ENCODE results near the gene C4orf50. TPM values are rescaled to one million over a fixed set of nuclear protein-coding genes. Genes with fewer than 3 reads are reported as not detected.

Gene C4orf50
- total RNA-seq, 2 experiments from 2014 or later = 0.07 TPM

DNA sequence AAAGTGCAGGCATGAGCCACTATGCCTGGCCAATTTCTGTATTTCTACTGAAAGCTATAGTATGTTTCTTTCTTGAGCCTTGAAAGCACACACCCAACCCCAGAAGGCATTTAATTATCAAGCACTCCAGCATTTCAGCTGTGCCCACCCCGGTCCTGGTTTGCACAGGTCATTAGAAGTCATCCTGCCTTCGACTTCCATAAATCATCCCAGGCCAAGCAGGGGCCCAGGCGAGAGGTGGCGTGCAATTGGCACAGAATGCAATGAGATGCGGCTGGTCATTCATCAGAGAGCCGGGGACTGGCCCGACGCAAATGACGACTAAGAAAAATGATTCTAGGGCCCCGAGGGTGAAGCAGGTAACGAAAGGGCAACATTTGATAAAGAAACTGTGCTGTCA, 100.6 kb downstream of the C4orf50 start:
- DNase-seq (no peak), ATAC-seq (no peak)
- intact Hi-C loops (cut with micrococcal nuclease) = no loop called here
- H3K4me1 Mint-ChIP-seq (ENCODE audit: low read depth) = no peaks in the 10 kb centered on the region
- no peak overlapping the region for H3K27ac Mint-ChIP-seq
- no peaks in the 10 kb centered on the region for H3K36me3 Mint-ChIP-seq (ENCODE audit: low read depth)
- H3K27me3 Mint-ChIP-seq = peaks cover 2% of the 10 kb centered on the region
- ChIA-PET CTCF (no interaction called here), POLR2A (no interaction called here)
- TF ChIP-seq, protein P1, sequence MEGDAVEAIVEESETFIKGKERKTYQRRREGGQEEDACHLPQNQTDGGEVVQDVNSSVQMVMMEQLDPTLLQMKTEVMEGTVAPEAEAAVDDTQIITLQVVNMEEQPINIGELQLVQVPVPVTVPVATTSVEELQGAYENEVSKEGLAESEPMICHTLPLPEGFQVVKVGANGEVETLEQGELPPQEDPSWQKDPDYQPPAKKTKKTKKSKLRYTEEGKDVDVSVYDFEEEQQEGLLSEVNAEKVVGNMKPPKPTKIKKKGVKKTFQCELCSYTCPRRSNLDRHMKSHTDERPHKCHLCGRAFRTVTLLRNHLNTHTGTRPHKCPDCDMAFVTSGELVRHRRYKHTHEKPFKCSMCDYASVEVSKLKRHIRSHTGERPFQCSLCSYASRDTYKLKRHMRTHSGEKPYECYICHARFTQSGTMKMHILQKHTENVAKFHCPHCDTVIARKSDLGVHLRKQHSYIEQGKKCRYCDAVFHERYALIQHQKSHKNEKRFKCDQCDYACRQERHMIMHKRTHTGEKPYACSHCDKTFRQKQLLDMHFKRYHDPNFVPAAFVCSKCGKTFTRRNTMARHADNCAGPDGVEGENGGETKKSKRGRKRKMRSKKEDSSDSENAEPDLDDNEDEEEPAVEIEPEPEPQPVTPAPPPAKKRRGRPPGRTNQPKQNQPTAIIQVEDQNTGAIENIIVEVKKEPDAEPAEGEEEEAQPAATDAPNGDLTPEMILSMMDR (IDR thresholded peaks at IDR 0.05) = no peak
- no peaks in the 10 kb centered on the region for H3K9me3 Mint-ChIP-seq
- no peak overlapping the region for H3K4me3 Mint-ChIP-seq

DNA sequence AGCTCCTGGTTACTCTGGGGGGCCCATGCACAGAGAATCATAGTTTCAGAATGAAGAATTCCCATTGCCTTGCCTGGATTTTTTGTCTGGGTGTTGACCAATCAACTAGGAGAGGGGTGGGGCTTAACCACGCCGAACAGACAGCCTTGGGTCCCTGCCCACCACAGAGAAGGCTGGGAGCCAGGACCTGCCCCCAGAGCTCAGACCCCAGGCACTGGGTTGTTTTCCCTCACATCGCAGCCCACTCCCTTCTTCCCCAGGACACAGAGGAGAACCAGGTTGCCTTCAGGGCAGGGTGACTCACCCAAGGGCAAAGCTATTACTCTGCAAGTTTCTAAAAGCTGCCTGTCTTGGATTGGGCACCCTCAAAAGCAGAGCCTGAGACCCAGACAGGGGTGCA, 102.0 kb downstream of the C4orf50 start:
- intact Hi-C loops (cut with micrococcal nuclease) = no loop called here
- POLR2A ChIA-PET = no interaction called here
- Mint-ChIP-seq H3K27me3 (peaks cover 2% of the 10 kb centered on the region), H3K9me3 (peaks cover under 1% of the 10 kb centered on the region), H3K36me3 (ENCODE audit: low read depth) (no peaks in the 10 kb centered on the region), H3K4me3 (no peak overlapping the region), H3K27ac (no peak overlapping the region), H3K4me1 (ENCODE audit: low read depth) (no peaks in the 10 kb centered on the region)
- ATAC-seq (no peak), DNase-seq (no peak)
- TF ChIP-seq, protein P1 (IDR thresholded peaks at IDR 0.05) = no peak
- CTCF ChIA-PET = no interaction called here

DNA sequence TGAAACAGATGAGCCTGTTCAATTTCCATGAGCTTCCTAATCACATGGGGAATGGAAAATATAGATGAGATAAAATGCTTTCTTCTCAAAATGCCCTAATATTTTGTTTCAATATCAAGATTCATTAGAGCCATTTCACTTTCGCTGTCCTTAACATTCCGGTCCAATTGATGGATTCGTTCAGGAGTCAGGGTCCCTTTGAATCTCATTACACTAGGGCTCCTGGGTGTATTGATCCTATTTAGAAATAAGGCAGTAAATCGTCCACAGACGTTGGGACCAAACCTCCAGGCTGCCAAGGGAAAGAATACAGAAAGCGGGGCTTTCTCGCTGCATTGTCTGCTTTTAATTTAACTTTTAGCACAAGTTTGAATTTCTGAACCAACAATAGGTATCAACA, 104.8 kb downstream of the C4orf50 start:
- intact Hi-C loops (cut with micrococcal nuclease) = no loop called here
- ATAC-seq = no peak
- Mint-ChIP-seq H3K36me3 (ENCODE audit: low read depth) (no peaks in the 10 kb centered on the region), H3K4me1 (ENCODE audit: low read depth) (no peaks in the 10 kb centered on the region), H3K27ac (no peak overlapping the region), H3K9me3 (peaks cover 6% of the 10 kb centered on the region), H3K27me3 (peaks cover 4% of the 10 kb centered on the region), H3K4me3 (no peak overlapping the region)
- ChIA-PET POLR2A (no interaction called here), CTCF (no interaction called here)
- TF ChIP-seq, protein P1 (IDR thresholded peaks at IDR 0.05) = no peak
- DNase-seq = no peak

DNA sequence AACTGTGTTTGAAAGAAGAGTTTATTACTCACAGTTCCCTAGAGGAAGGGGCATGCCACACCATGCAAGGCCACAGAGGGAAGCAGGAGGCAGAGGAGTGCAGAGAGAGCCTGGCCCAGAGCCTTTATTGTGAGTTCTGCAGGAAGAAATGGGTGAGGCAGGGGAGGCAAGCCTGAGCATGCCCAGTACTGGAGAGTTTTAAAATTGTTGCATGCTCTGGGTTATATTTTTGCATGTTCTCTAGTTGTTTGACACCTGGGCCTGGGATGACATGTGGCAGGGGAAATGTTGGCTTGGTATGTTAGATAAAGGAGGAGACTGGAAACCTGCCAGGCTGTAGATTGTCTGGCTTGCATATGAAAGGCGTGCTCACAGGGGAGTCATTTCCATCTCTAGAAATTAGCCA, 105.6 kb downstream of the C4orf50 start:
- Mint-ChIP-seq H3K27ac (no peak overlapping the region), H3K4me1 (ENCODE audit: low read depth) (no peaks in the 10 kb centered on the region), H3K27me3 (peaks cover 4% of the 10 kb centered on the region), H3K9me3 (peaks cover 9% of the 10 kb centered on the region), H3K4me3 (no peak overlapping the region), H3K36me3 (ENCODE audit: low read depth) (no peaks in the 10 kb centered on the region)
- intact Hi-C loops (cut with micrococcal nuclease) = no loop called here
- ATAC-seq (no peak), DNase-seq (no peak)
- TF ChIP-seq, protein P1 (IDR thresholded peaks at IDR 0.05) = no peak
- CTCF ChIA-PET = no interaction called here
- POLR2A ChIA-PET = no interaction called here

DNA sequence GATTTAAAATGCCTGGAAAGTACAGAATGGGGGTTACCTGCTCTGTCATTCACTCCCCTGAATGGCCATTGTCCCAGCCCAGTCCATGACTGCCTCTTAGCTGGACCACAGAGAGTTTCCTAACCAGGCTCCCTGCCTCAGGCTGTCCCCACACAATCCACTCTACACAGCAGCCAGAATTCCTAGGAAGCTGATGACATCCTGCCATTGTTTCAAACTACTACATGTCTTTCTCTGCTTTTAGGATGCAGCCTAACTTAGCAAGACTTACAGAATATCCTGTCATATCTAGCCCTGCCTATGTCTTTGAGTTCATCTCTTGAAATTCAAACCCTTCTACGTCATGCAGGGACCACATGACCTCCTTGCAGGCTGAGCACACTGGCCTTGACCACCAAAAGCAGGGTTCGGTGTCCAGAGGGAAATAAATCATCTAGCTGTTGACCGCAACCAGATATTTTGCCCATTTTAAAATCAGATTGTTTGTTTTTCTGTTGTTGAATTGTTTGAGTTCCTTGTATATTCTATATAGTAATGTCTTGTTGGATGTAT, 109.3 kb downstream of the C4orf50 start:
- no peak for DNase-seq
- Mint-ChIP-seq H3K27me3 (peaks cover 18% of the 10 kb centered on the region), H3K4me3 (no peak overlapping the region), H3K9me3 (peaks cover 12% of the 10 kb centered on the region), H3K4me1 (ENCODE audit: low read depth) (no peaks in the 10 kb centered on the region), H3K36me3 (ENCODE audit: low read depth) (no peaks in the 10 kb centered on the region), H3K27ac (no peak overlapping the region)
- intact Hi-C loops (cut with micrococcal nuclease) = no loop called here
- TF ChIP-seq, protein P1 (IDR thresholded peaks at IDR 0.05) = no peak
- ATAC-seq = no peak
- POLR2A ChIA-PET = no interaction called here
- CTCF ChIA-PET = no interaction called here

Data from activated CD8-positive, alpha-beta T cell treated with anti-CD3 and anti-CD28 coated beads for 36 hours (primary cell).